Measurements from ENCODE around the gene LAMB4.

DNA sequence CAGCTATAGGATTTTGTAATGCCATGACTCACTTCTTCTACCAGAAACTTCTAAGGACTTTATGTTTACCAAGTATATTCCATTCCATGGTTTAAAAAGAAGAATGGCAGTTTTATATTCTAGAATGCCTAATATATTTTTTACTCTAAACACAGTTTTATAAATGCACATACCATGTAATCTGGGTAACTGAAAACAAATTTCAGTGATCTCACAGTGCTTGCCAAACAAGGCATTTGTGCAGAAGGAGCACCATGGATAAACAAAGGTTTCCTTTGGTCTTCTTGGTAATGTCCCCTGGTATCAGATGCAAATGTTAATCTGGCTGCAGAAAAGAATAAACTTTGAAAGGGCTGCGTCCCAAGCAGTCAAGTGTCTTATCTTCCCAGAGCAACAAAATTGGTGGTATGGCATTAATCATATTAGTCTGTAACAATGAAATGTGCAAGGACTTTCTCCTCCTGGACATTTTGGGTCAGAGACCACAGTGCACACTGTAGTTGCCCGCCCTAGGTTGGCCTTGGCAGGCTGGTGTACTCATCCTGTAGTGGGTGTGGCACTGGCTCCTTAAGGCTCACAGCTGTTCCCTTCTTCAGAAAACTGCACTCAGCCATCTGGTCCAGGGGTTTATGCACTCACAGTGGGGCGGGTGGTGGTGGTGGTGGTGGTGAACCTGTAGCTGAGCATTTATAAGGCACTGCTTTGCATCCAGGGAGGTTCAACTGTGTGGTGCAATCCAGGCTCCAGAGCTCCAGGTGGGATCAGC lies 56.7 kb downstream of the LAMB4 start:
- TF ChIP-seq SMC3 (IDR thresholded peaks at IDR 0.05; ENCODE audit: low read depth, low read length) = no peak
- no peak for TF ChIP-seq MAFK (IDR thresholded peaks at IDR 0.05; ENCODE audit: low read depth, low read length)
